GM18526 (cell line): ENCODE results near the gene ZNF689.

Experiments used
- POLR2A ChIP-seq: IDR thresholded peaks from 3 replicates; pipeline ENCODE4 v1.6.1; 2011; ENCODE audit not compliant: insufficient read length; ENCODE audit errors: extremely low read depth

Gene ZNF689

DNA sequence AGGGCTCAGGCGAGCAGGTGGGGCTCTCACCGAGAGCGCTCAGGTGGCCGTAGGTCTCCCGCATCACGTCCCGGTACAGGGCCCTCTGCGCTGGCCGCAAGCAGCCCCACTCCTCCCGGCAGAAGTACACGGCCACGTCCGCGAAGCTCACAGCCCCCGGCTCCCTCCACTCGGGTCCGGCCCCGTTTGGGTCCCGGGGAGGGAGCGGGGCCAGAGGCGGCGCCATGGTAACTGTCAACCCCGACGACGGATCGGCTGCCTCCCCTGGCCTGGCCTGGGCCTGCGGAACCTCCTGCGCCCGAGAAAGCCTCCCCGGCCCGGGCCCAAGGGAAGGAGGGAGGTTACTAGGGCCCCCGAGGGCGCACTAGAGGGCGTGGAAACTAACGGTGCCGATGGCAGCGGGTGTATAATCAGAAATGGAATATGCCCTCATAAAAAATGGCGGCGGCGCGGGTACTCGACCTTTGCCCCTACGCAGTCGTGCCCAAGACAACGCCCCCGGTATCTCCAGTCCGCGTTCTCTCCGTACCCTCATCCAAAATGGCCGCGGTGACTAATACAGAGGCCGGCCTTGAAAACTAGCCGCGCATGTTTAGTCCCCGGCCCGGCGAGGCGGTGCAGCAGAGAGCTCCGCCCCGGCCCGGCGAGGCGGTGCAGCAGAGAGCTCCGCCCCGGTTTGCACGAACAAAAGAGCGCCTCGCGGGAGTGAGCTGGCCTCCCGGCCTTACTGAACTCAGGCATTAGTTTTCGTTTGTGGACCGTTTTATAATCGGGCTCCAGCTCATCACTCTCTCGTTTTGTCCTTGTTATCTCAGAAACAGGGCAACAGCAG, 52.0 kb downstream of the ZNF689 start, which contains the start of gene ZNF764:
TSS of gene ZNF764 (minus strand) at position 418 of the 832 bp plus-strand sequence. CDS start at position 226, 192 bp downstream.
- peak; percentile 16 for TF ChIP-seq POLR2A

DNA sequence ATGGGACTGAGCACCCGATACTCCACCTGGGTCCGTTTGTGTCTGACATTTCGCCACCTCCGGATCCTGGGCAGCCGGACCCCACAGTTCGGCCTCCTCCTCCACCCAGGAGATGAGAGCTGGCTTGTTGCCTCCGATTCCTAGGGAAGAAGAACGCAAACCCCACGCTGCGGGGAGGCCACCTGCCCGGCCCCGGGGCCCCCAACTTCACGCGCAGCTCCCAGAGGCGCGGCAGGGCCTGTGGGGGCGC, 52.6 kb downstream of the ZNF689 start:
- no peak for TF ChIP-seq POLR2A

DNA sequence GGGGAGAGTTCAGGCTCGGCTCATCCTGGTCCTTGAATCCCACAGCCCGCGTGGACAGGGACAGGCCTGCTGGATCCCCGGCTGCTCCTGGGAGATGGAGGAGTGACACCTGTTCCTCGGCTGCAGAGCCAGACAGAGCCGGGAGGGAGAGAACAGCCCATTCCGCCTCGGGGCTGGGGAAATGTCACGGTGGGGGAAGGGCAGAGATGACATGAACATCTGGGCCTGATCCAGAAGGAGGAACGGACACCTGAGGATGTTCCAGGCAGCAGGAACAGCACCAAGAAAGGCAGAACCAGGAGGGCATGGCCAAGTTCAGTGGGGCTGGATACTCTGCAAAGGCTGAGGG, 54.1 kb downstream of the ZNF689 start:
- no peak for TF ChIP-seq POLR2A

DNA sequence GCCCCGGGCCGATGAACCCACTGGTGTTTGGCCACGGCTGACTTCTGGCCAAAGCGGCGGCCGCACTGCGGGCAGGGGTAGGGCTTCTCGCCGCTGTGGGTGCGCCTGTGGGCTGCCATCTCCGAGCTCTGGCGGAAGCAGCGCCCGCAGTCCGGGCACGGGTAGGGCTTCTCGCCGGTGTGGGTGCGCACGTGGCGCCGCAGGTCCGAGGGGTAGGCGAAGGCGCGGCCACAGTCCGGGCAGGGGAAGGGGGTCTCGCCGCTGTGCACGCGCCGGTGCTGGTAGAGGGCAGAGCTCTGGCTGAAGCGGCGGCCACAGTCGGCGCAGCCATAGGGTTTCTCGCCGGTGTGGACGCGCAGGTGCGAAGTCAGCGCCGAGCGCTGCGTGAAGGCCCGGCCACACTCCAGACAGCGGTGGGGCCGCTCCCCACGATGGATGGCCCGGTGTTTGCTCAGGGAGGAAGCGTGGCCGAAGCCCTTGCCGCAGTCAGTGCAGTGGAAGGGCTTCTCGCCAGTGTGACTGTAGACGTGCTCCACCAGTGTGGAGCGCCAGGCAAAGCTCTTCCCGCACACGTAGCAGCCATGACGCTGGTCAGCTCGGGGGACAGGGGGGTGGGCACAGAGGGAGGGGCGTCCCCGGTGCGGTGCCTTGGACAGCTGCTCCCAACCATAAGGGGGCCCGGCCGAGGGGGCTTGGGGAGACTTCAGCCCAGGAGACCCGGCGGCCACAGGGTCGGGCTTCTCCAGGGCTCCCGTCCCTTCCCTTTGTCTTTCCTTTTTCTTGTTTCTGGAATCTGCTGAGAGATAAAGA, 54.7 kb downstream of the ZNF689 start:
- TF ChIP-seq POLR2A, result no peak

DNA sequence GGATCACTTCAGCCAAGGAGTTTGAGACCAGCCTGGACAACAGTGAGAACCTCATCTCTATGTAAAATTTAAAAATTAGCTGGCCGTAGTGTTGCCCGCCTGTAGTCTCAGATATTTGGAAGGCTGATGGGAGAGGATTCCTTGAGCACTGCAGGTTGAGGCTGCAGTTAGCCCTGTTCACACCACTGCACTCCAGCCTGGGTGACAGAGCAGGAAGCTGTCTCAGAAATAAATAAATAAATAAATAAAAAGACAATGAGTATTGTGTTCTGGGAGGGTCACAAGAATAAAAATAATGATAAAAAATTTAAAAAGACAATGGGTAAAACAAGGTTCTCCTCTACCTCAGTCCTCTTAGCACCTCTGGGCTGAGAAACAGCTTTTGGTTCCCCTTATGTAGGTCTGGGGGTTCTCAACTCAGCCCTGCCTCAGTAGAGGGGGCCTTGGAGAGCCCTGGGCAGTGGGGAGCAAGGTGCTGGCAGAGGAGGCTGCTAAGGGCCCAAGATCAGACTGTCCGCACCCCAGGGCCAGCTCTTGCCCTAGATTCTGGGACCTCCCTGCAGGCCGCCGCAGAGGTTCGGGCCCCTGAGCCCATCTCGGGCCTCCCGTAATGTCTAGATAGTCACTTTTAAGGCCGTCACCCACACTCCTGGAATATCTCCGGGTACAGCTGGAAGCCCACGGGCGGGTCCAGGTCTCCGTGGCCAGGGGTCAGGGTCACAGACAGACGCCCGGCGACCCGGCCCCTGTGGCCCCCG, 55.5 kb downstream of the ZNF689 start:
- no peak for TF ChIP-seq POLR2A

DNA sequence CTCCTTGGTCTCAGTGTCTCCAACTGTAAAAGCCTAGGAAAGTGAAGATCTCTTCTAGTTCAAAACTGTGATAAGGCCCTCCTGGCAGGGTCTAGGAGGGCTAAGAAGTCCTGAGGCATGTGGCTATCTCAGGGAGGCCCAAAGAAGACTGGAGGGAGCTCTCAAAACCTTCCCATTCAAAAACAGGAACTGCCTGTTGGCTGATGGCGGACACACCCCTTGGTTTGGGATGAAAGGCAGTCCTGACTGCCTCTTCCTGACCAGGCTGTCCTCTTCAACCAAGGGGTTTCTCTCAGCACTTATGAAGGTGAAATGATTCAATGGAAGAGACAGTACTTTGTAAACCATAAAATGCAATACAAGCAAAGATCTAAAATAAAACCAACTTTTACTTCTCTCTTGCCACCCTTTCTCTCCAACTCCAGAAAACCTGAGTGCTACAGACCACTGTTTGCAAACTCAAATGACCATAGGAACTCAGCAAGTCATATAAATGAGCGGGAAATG, 56.7 kb downstream of the ZNF689 start:
- TF ChIP-seq POLR2A, result no peak

DNA sequence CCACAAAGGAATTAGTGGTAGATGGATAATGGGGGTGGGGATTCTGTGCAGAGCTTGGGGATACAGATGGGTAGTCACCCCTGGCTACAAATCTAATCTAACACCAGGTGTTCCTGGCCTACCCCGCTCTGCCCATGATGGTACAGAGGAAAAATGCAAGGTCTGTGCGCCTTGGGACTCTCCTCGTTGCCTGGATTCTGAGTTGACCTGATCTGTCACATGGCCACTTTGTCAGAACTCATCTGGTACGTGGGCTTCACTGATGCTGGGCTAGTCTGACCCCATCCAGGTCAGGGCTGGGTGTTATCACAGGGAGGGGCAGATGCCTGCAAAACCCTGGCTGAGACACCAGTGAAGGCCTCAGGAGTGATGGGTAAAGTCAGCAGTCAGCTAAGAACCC, 57.2 kb downstream of the ZNF689 start:
- no peak for TF ChIP-seq POLR2A
